NT2/D1 (cell line): Measurements from ENCODE around the gene PALLD.

ENCODE experiments used
- DNase-seq: peaks from one replicate; pipeline ENCODE4 v3.0.0-alpha.2; 2011; ENCODE audit warnings: low read depth, low spot score
- H3K27me3 ChIP-seq: 2 replicates; pipeline ENCODE4 v1.6.0; 2011; ENCODE audit warnings: mild to moderate bottlenecking; ENCODE audit not compliant: insufficient read length, insufficient read depth
- H3K36me3 ChIP-seq: 2 replicates; pipeline ENCODE4 v1.6.1; 2011; ENCODE audit warnings: mild to moderate bottlenecking, low read length, mixed read lengths; ENCODE audit not compliant: insufficient read depth, insufficient read length
- H3K4me1 ChIP-seq: 2 replicates; pipeline ENCODE4 v1.5.1; 2011; ENCODE audit not compliant: insufficient read depth, insufficient read length
- H3K4me3 ChIP-seq: 2 replicates; pipeline ENCODE4 v1.5.1; 2011; ENCODE audit warnings: low read depth; ENCODE audit not compliant: insufficient read length
- H3K9ac ChIP-seq: 2 replicates; pipeline ENCODE4 v1.6.0; 2011; ENCODE audit warnings: low read depth; ENCODE audit not compliant: insufficient read length
- H3K9me3 ChIP-seq: 2 replicates; pipeline ENCODE4 v1.5.1; 2011; ENCODE audit warnings: mild to moderate bottlenecking, low read length; ENCODE audit not compliant: insufficient read depth
- SUZ12 ChIP-seq: IDR thresholded peaks from 2 replicates; pipeline ENCODE4 v1.6.1; 2011; ENCODE audit not compliant: insufficient read length, insufficient read depth; ENCODE audit errors: extremely low read depth
- YY1 ChIP-seq: IDR thresholded peaks from 2 replicates; pipeline ENCODE4 v1.6.1; 2011; ENCODE audit not compliant: insufficient read length, insufficient read depth
- ZNF274 ChIP-seq: IDR thresholded peaks from 2 replicates; pipeline ENCODE4 v1.6.1; 2011; ENCODE audit warnings: mild to moderate bottlenecking, low read depth, low read length

PALLD gene

DNA sequence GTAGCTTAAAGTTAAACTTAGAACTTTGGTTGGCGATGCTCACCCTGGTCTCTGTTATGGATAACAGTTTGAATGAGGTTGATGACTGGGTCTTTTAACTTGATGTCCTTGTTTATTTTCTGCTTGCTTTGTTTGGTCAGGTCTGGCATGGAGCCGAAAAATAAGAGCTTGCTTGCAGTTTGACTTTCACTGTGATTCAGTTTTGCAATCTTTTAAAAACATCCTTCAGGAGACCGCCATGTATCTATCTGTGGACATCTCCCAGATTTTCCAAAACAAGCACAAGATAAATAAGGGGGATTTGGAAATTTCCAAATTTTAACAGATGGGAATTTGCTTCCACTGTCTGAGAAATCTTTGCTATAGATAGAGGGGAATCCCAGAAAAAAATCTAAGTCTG, 246.7 kb downstream of the PALLD start:
- TF ChIP-seq SUZ12, result no peak
- TF ChIP-seq ZNF274, result no peak
- no peak for TF ChIP-seq YY1
- H3K9ac ChIP-seq, result no peak overlapping the region
- H3K9me3 ChIP-seq, result peaks cover 4% of the 10 kb centered on the region; the same call in 1 of the 2 replicates
- no peaks in the 10 kb centered on the region for H3K36me3 ChIP-seq
- no peaks in the 10 kb centered on the region for H3K27me3 ChIP-seq
- H3K4me1 ChIP-seq, result no peaks in the 10 kb centered on the region
- DNase-seq, result no peak
- H3K4me3 ChIP-seq, result no peak overlapping the region

DNA sequence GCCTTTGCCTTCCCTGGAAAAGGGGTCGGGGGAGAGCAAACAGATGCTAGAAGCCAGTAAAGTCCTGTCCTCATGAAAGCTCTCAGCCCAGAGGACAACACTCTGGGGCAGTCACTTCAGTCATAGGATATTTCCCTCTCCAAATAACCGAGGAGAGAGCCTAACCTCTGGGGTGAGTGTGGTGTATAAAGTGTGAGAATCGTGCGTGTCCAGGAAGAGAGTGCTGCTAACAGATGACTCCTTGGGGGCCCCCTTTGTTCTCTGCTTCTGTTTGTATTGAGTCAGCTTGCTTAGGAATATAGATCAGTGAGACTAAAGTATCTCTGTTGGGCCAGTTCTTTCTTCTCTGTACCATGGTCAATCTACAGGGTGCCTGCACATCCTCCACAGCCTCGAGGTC, 247.2 kb downstream of the PALLD start:
- no peak overlapping the region for H3K9ac ChIP-seq
- no peaks in the 10 kb centered on the region for H3K36me3 ChIP-seq
- TF ChIP-seq SUZ12 (no peak), ZNF274 (no peak), YY1 (no peak)
- H3K4me3 ChIP-seq, result no peak overlapping the region
- no peaks in the 10 kb centered on the region for H3K27me3 ChIP-seq
- no peaks in the 10 kb centered on the region for H3K4me1 ChIP-seq
- H3K9me3 ChIP-seq, result peaks cover 5% of the 10 kb centered on the region; the same call in 1 of the 2 replicates
- no peak for DNase-seq

DNA sequence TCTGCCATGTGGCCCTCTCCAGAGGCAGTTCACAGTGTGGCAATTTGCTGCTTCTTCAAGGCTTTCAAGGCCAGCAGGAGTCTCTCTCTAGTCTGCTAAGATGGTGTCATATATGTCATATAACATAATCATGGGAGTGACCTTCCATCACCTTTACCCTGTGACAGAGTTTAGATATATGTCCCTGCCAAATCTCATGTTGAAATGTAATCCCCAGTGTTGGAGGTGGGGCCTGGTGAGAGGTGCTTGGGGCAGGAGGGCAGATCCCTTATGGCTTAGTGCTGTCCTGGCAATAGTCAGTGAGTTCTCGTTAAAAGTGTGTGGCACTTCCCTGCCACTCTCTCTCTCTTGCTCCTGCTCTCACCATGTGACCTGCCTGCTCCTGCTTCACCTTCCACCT, 252.0 kb downstream of the PALLD start:
- no peaks in the 10 kb centered on the region for H3K36me3 ChIP-seq
- H3K4me3 ChIP-seq, result no peak overlapping the region
- DNase-seq, result no peak
- H3K4me1 ChIP-seq, result no peaks in the 10 kb centered on the region
- H3K9me3 ChIP-seq, result peaks cover 5% of the 10 kb centered on the region; the same call in 1 of the 2 replicates
- TF ChIP-seq YY1 (no peak), SUZ12 (no peak), ZNF274 (no peak)
- no peak overlapping the region for H3K9ac ChIP-seq
- no peaks in the 10 kb centered on the region for H3K27me3 ChIP-seq

DNA sequence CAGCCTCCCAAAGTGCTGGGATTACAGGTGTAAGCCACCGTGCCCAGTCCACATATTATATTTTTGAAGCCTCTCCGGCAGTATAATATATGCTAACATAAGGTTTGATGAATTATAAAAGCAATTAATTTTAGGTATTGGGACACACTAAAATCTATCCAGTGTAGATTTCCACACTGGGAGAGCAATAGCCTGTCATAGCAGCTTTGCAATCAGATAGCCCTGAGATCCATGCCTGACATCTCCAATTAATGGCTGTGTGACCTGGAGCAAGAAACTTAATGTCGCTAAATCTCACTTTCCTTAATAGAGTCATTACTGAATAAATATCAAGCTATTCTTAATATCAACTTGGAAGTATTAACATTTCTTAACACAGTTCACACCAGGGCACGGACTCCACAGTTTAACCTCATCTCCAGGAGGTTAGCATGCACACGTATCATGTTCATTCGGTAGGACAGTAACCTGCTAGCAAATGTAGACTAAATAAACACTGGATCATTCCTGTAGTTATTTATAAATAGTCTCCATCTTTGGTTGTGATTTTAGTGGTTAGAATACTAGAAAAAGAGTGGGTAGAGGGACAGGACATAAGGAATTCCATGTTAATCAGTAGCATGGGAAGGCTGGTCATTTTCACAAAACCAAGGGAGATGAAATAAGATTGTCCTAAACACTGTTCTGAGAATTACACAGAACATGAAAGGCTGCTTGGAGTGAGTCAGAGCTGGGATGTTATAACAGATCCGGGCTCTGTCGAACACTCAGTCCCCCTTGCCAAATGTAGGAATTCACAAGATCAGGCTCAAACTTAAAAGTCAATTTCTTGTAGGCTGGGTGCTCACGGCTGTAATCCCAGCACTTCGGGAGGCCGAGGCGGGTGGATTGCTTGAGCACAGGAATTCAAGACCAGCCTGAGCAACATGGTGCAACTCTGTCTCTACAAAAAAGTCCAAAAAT, 254.7 kb downstream of the PALLD start:
- Histone ChIP-seq H3K36me3 (no peaks in the 10 kb centered on the region), H3K4me1 (no peaks in the 10 kb centered on the region), H3K4me3 (no peak overlapping the region), H3K9ac (no peak overlapping the region), H3K9me3 (peaks cover 5% of the 10 kb centered on the region; the same call in 1 of the 2 replicates), H3K27me3 (no peaks in the 10 kb centered on the region)
- no peak for DNase-seq
- no peak for TF ChIP-seq YY1
- no peak for TF ChIP-seq SUZ12
- TF ChIP-seq ZNF274, result no peak

DNA sequence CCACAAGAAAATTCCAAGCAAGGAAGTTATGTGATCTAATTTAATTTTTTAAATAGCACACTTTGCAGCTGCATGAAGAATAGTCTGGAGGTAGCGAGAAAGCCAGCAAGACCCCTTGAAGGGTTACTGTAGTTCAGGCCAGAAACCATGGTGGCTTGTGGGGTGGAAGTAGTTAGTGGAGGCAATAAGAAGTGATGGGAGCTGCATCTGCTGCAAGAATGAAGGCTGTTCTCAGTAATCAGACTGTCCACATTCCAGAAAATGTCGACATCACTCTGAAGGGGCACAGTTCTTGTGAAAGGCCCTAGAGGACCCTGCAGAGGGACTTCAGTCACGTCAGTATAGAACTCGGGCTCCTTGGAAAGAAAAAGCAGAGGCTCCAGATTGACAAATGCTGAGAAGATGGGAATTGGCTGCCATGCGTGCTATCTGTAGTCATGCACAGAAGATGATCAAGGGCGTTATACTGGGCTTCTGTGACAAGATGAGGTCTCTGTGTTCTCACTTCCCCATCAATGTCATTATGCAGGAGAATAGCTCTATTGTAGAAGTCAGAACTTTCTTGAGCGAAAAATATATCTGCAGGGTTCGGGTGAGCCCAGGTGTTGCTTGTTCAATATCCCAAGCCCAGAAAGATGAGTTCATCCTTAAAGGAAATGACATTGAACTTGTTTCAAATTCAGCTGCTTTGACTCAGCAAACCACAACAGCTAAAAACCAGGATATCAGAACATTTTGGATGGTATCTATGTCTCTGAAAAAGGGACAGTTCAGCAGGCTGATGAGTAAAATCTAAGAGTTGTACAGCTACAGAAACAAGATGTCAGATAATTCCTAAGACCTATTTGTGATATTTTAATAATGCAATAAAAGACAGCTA, 259.0 kb downstream of the PALLD start:
- DNase-seq, result no peak
- H3K27me3 ChIP-seq, result no peaks in the 10 kb centered on the region
- H3K4me1 ChIP-seq, result no peaks in the 10 kb centered on the region
- no peak overlapping the region for H3K4me3 ChIP-seq
- no peak overlapping the region for H3K9ac ChIP-seq
- no peaks in the 10 kb centered on the region for H3K9me3 ChIP-seq
- H3K36me3 ChIP-seq, result peaks cover 2% of the 10 kb centered on the region
- no peak for TF ChIP-seq SUZ12
- no peak for TF ChIP-seq ZNF274
- TF ChIP-seq YY1, result no peak

DNA sequence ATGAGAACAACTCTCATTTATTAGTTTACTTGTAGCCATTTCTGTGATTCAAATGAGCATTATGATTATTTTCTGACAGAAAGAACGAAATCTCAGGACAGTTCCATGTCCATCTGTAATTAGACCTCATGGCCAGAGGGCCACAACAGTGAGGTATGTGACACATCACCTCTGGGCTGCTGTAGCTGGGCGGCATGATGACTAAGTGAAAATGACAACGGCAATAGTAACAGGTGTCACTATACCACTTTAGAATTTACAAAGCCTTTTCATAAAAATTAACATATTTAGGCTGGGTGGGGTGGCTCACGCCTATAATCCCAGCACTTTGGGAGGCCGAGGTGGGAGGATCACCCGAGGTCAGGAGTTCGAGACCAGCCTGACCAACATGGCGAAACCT, 260.6 kb downstream of the PALLD start:
- H3K4me3 ChIP-seq, result no peak overlapping the region
- no peak for DNase-seq
- no peaks in the 10 kb centered on the region for H3K9me3 ChIP-seq
- no peak overlapping the region for H3K9ac ChIP-seq
- TF ChIP-seq ZNF274, result no peak
- no peak for TF ChIP-seq YY1
- TF ChIP-seq SUZ12, result no peak
- H3K27me3 ChIP-seq, result no peaks in the 10 kb centered on the region
- H3K36me3 ChIP-seq, result peaks cover 3% of the 10 kb centered on the region
- H3K4me1 ChIP-seq, result no peaks in the 10 kb centered on the region
